ENCODE results near the gene AGBL5.
"Not testable (repeated sequence)": the region's sequence is repeated elsewhere in the genome, so short reads cannot be mapped to it uniquely, and the experiment has no call there.

AGBL5 gene

DNA sequence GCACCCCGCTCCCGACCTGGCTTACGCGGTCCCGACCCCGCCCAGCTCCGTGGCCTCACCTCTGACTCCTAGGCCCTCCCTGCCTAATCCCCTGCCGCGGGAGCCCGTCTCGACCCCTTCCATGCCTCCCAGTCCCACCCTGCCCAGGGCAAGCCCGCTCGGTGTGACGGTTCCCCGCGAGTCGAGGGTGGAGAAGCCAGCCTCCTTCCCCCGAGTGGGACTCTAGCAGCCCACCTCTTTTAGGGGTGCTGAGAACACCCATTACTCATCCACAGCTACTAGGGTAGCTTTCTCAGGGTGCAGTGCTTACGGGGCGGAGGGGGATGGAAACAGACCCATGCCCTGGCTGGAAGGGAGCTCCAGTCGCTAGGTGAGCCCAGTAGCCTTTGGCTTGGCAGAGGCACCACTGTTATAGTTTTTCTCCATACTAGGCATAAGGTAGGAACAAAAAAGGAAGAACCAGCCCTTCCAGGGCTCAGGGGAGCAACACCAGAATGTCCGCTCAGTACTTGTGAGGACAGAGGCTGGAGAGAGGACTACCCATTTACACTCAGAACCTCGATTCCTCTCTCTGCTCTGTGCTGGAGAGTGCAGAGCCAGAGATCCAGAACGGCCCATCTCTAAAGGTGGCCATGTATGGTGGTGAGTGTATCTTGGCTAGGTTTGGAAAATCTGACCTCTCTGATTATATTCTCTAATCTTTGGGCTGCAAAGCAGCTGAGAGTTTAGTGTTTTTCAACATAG, 606 bp downstream of the AGBL5 start:
- DNase-seq (ENCODE audit: low read depth in 2 of 2) = no peak

- DNase-seq (ENCODE audit: low read depth in 2 of 2) = no peak
Observed at GRCh38 chr2:27053321-27053720, 1.9 kb downstream of the AGBL5 start.

DNA sequence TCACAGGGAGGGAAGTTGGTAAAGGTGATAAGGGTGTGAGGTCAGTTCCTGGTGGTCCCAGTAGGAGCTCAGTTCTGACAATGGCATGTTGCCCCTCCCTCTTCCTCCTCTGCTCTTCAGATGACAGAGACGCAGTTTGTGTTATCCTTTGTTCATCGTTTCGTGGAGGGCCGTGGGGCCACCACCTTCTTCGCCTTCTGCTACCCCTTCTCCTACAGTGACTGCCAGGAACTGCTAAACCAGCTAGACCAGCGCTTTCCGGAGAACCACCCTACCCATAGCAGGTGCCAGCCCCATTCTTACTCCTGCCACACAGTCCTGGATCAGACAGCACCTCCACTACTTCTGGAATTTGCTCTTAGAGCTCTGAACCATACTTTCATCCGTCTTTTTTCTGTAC, 2.3 kb downstream of the AGBL5 start:
- no peak for DNase-seq (ENCODE audit: low read depth in 2 of 2)

GRCh38 chr2:27054721-27055120, 3.3 kb downstream of the AGBL5 start:
- no peak for DNase-seq (ENCODE audit: low read depth in 2 of 2)

DNA sequence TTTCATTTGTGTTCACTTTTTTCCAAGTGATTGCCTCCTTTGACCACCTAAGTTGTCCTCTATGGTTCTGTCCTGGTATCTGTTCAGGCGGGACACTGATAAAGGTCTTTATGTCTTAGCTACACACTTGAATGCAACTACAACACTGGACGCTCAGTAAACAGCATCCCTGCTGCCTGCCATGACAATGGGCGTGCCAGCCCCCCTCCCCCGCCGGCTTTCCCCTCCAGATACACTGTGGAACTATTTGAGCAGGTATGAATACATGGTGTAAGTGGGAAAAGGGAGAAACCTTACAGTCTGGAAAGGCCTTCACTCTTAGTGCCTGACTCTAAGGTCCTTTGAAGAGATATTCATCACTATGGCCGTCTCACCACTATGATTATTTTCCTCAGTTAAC, 5.7 kb downstream of the AGBL5 start:
- DNase-seq (ENCODE audit: low read depth in 2 of 2) = no peak

DNA sequence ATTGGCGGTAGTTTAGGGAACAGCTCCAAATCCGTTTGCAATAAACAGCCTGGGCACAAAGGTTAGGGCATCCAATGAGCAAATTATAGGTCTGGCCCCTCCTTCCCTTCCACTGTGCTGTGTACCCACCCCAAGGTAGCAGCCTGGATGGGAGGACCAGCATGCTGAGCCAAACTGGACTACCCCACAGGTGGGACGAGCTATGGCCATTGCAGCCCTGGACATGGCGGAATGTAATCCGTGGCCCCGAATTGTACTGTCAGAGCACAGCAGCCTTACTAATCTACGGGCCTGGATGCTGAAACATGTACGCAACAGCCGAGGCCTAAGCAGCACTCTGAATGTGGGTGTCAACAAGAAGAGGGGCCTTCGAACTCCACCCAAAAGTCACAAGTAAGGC, 6.7 kb downstream of the AGBL5 start:
- no peak for DNase-seq (ENCODE audit: low read depth in 2 of 2)

GRCh38 chr2:27059141-27059820, 7.8 kb downstream of the AGBL5 start:
- no peak for DNase-seq (ENCODE audit: low read depth in 2 of 2)

GRCh38 chr2:27060323-27060722, 8.9 kb downstream of the AGBL5 start:
- DNase-seq (ENCODE audit: low read depth in 2 of 2) = no peak

DNA sequence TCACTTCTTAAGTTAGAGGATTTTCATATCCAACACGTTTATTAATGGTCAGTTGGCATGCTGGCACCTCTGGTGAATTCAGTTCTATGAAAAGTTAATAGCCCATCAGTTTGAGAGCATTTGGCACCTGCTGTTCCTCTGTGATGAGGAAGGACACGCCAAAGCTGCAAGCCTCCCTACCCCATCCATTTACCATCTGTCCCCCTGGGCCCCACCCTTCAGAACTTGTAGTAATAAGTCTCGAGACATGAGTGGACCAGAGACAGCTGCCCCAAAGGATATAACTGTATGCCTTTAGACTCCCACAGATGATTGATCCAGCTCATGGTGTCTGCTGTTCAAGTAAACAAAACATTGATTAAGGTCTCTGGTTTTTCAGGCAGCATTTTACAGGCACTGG, 13.7 kb downstream of the AGBL5 start:
- no peak for DNase-seq (ENCODE audit: low read depth in 2 of 2)

- DNase-seq (ENCODE audit: low read depth in 2 of 2) = no peak
Observed at GRCh38 chr2:27067385-27067784, 15.9 kb downstream of the AGBL5 start.

- no peak for DNase-seq (ENCODE audit: low read depth in 2 of 2)
Observed at GRCh38 chr2:27069436-27069835, 18.0 kb downstream of the AGBL5 start.

- DNase-seq (ENCODE audit: low read depth in 2 of 2) = no peak
Observed at GRCh38 chr2:27069961-27070618, 18.6 kb downstream of the AGBL5 start.

DNA sequence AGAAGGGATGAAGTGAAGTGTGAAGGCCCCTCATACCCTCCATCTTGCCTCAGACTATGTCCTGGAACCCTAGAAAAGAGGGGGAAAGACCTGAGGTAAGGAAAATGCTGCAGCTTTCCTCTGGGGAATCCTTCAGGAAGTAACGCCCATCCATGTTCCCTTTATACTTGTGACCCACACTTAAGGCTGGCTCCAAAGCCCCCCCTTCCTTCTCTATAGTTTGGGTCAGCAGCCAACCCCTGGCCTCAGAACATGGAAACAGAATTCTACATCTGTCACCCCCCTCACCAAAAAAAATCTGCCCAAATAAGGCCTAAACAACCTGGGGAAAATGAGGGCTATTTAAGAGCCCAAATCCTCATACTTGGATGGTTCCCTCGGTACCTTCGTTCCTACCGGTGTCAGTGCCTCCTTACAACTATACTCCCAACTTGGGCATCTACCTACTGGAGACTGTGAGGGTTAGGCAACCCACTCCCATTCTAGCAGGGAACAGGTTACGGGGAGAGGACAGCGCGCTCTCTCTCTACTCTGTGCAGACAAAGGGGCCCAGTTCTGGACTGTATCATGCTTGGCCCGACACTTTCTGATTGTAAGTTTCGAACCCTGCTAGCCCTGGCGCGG, 19.3 kb downstream of the AGBL5 start:
- DNase-seq (ENCODE audit: low read depth in 2 of 2) = no peak

- peak; percentile 74 to 79 for DNase-seq (ENCODE audit: low read depth in 2 of 2)
Observed at GRCh38 chr2:27071277-27071989, 20.0 kb downstream of the AGBL5 start, which contains the start of gene OST4. Gene OST4, minus strand, starts transcription at chr2:27071654.

- DNase-seq (ENCODE audit: low read depth in 2 of 2) = no peak
Observed at GRCh38 chr2:27071990-27072830, 20.7 kb downstream of the AGBL5 start.

GRCh38 chr2:27072920-27073319, 21.5 kb downstream of the AGBL5 start:
- DNase-seq (ENCODE audit: low read depth in 2 of 2) = no peak

GRCh38 chr2:27073782-27074181, 22.3 kb downstream of the AGBL5 start:
- no peak for DNase-seq (ENCODE audit: low read depth in 2 of 2)

GRCh38 chr2:27074738-27075565, 23.5 kb downstream of the AGBL5 start:
- DNase-seq (ENCODE audit: low read depth in 2 of 2) = peak in 1 of 2 donors; percentile 32

DNA sequence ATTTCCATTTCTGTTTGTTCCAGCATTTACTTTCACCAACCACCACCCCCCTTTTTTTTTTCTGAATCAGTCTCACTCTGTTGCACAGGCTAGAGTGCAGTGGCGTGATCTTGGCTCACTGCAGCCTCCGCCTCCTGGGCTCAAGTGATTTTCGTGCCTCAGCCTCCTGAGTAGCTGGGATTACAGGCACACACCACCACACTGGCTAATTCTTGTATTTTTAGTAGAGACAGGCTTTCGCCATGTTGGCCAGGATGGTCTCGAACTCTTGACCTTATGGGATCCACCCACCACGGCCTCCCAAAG, 24.1 kb downstream of the AGBL5 start:
- not testable (repeated sequence) for DNase-seq (ENCODE audit: low read depth in 2 of 2)

DNA sequence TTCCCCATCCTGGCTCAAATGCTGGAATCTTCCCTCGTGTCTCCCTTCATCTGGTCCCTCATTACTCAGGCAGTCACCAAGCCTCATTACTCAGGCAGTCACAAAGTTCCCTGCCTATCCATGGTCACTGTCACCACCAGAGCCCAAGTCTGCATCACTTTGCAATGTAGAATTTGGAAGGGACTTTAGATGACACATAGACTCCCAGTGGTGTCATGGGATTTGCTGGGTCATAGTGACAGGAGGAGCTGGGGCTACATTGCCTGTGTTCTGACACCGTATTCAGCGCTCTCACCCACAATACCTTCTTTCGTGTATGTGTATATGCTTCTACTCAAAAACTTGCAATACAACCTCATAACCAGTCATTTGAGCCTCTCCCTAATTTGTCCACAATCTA, 24.9 kb downstream of the AGBL5 start:
- no peak for DNase-seq (ENCODE audit: low read depth in 2 of 2)
